GM19438 (cell line): ENCODE results near the gene DAP3.
"Not testable (repeated sequence)": the region's sequence is repeated elsewhere in the genome, so short reads cannot be mapped to it uniquely, and the experiment has no call there.

Experiments
- ATAC-seq: cut with Tn5 transposase; IDR thresholded peaks from one replicate; pipeline ENCODE4 v1.9.1; 2021; ENCODE audit warnings: low read depth; ENCODE audit not compliant: unreplicated experiment

DAP3 gene

DNA sequence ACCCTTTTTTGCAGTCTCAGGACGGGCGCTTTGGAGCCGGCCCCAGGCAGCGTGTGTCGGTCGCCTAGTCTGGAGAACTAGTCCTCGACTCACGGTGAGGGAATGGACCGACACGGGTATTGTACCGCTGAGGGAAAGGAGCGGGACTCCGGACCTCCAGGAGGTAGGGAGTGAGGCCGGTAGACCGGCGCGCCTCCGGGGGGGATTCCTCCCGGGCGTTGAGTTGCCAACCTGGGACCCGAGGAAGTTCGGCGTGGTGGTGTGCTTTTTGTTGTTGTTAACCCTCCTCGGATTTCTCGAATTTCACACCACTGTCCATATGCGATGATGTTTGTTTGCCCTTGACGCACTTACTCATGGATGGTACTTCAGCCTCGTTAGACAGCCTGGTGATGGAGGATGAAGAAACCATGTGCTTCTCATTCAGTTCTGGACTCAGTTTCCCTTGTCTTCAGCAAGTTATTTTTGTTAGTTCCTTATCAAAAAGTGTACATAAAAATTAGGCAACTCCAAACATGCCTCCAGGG, at the start of gene DAP3:
Gene DAP3, plus strand, starts transcription at position 11 of the 527 bp plus-strand sequence. CDS start 20,689 bp downstream, outside the sequence.
- ATAC-seq: not testable (repeated sequence)

DNA sequence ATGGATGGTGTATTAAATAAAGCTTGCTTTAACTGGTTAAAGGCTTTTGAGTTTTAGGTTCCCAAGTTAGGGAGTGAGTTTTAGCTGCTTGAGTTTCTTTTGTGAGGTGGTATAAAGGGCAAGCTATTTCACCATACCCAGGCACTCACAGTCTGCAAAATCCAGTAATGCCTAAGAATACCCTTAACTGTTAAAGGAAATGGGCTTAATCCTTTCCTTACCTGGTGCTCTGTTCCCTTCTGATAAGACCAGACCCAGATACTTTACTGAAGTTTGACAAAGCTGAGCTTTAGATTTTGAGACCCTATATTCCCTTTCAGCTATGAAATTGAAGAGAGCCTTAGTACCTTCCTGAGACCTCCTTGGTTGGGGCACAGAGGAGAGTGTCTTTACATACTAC, 48.5 kb upstream of the DAP3 start:
- no peak for ATAC-seq

DNA sequence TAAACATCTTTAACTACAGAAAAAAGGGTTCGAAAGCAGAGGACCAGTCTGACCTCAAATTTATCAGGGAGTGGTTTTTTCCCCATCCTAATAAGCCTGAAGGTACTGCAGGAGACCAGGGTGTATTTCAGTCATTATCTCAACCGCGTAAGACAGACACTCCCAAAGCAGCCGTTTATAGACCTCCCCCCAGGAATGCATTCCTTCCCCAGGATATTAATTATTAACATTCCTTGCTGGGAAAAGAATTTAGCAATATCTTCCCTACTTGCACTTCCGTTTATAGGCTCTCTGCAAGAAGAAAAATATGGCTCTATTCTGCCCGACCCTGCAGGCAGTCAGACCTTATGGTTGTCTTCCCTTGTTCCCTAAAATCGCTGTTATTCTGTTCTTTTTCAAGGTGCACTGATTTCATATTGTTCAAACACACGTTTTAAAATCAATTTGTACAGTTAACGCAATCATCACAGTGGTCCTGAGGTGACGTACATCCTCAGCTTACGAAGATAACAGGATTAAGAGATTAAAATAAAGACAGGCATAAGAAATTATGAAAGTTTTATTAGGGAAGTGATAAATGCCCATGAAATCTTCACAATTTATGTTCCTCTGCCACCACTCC, 46.2 kb upstream of the DAP3 start:
- not testable (repeated sequence) for ATAC-seq

DNA sequence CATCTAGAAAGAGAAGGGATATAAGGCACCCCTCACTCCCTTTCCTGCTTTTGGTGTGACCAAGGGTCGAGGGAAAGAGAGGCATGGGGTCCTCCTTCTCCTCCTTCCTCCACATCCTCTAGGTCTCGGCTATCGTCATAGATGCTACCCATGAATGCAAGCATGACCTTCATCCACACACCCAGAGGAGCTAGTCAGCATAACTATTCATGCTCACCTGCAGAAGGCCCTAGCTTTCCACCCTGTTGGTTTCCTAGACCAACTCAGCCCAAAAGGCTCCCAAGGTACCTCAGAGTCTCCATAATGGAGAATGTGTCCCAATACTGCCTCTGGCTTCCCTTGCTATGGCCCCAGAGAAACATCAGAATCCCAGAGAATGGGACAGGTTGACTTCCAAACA, 45.7 kb upstream of the DAP3 start:
- ATAC-seq: no peak

DNA sequence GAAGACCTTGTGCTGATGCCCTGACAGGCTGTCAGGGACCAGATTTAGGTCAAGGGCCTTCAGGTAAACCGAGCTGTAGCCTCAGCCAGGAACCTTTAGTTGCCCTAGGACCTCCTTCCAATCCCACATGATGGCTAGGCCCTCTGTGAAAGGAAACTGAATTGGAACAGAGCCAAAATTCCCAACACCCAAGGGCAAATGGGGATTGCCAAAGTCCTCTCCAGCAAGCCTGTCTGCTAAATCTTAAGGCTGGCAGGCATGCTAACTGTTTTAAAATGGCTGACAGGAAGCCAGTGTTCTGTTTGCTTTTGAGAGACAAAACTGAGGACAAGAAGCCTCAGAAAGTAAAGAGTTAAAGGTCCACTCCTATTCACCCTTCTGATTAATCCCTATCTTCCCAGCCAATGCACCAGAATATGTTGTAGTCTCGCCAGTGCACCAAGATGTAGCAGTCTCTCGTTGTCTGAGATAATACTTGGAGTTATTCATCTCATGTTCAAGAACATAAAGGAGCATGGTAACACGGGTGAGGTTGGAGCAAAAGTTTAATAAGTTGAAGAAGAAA, 43.8 kb upstream of the DAP3 start:
- no peak for ATAC-seq

DNA sequence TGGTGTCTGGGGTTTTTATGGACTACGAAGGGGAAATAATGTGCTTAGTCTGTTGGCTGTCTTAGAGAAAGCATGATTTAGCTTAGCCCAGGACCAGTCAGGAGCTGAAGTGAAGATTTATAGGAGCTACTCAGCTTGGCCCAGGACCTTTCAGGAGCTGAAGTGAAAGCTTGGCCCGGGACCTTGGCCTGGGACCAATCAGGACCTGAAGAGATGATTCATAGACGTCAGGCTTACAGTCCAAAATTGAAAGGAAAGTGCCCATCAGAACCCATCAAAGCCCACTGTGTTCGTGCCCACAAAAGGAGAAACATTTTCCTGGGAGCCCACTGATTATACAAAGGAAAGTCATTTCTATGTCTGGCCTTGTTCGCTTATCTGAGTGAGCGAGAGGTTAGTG, 43.2 kb upstream of the DAP3 start:
- ATAC-seq: no peak

DNA sequence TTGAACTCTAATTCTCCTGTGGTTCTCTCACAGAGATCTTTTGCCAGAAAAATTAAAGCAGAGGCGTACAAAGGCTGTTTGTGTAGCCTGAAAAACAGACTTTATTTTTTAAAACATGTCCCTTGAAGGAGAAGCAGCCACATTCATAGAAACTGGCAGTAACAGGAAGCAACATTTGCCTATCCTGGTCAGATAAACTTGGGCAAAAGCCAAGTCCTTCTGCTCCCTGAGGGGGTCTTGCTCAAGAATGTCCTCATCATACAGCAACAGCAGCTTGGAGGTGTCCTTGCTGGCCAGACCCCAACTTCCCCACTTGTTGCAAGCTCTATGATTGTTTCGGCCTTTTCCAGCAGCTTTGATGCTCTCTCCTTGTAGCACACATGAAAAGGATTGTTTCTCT, 42.6 kb upstream of the DAP3 start:
- ATAC-seq: no peak

DNA sequence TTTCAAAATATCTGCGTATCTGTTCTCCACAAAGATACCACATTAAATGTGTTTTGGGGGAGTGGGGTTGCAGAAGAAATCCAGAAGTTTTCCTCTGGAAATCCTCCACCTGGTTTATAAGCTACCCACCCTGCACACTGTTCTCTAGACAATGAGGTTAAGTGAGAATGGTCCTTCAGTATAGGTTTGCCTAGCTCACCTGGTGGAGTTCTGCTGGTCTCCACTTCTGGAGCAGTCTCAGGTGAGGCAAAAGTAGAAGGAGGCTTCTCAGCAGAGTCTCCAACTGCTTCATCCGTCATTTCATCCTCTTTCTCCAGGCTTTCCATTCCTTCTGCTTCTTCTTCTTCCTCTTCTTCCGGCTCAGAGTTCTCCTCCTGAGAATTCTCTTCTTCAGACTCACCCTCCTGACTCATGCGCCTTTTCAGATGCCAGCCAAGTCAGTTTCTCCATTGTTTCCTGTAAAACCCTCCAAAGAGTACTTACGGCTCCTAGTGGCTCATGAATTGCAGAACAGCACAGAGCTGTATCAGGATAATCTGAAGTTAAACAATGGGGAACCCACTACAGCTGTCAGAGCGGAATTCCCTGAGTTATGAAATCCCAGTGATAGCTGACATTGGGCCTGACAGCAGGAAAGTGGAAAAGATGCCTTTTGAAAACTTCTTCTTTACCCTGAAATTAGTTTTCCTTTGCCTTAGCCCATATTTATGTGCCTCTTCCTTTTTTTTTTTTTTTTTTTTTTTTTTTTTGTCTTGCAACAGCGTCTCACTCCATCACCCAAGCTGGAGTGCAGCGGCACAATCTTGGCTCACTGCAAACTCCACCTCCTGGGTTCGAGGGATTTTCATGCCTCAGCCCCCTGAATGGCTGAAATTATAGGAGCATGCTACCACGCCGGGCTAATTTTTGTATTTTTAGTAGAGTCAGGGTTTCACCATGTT, 40.4 kb upstream of the DAP3 start:
- no peak for ATAC-seq

DNA sequence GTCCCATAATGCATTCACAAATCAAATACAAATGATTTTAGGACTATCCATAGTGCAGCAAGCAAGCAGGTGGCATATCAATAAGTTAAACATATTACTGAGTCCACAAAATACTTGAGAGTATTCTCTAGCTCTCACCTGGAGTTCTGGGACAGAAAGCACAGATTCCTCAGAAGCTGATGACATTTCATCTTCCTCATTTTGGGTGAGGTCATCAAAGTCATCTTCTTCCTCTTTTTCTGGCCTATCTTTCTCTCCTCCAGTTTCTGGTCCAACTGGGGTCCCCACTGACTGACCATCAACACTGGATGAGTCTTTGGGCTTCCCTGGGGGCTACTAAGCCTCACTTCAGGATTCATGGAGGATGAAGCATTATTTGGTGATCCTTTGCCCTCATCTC, 39.2 kb upstream of the DAP3 start:
- no peak for ATAC-seq

DNA sequence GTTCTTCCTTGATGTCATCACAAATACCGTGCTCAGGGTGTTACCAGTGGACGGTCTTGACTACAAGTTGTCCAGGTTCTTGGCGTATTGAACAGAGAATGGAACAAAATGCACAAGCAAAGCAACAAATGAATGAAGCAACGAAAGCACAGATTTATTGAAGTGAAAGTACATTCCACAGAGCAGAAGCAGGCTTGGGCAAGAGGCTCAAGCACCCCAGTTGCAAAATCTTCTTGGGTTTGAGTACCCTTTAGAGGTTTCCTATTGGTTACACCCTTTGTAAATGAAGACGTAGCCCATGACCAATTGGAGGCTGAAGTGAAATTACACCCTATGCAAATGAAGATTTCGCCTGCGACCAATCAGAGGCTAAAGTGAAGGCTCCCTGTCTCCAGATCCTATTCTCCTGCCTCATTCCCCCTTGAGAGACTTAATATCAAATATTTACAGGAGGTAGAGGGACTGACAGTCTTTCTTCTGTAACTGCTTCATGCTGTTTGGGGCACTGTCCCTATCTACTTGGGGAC, 38.6 kb upstream of the DAP3 start:
- ATAC-seq: no peak

DNA sequence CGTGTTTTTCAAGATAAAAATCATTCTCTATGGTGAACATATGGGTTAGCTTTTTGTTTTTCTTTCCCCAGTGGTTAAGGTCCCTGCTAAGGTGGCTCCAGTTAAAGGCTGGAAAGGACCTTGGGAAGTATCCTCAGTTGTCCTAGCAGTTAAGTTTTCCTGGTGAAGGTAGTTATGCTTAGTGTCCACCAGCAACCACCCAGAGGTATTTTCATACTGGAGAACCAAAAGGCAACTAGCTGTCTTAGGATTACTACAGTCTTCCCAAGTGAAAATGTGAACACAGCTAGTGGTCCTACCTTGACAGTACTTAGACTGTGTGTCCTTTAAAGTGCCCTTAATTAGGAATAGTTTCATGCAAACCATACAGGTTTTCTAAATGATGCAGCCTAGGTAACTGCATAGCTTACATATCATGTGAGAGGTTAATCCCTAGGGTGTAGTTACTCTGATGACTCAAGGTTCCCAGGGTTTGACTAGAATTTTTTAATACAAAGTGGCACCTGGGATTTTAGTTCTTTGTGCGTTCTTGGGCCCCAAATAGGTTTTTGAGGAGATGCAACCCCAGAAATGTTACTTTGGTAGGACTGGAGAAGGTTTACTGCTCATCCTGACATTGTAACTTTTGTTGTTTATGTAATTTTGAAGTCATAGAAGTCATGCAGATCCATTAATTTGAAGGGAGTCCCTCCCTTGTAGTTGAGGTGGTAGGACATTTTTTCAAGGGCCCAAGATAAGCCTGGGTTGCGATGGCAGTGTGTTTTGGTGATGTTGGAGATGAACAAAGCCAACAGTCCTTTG, 36.8 kb upstream of the DAP3 start:
- no peak for ATAC-seq

DNA sequence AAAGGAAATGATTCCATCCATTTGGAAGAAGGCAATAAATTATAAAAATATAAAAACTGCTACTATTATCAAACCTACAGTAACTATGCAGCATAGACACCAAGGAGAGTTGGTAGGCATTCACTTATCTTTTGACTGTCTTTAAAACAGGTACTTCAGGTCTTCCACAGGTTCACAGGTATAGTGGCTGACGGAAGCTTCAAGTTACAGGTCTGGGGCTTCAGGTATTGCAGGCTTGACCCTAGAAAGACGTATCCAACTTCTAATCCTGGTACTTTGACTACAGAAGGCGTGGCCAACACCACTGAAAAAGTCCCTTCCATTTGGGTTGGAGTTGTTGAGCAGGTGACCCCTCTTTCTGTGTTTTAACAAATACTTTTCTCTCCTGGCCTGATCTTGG, 35.9 kb upstream of the DAP3 start:
- no peak for ATAC-seq

DNA sequence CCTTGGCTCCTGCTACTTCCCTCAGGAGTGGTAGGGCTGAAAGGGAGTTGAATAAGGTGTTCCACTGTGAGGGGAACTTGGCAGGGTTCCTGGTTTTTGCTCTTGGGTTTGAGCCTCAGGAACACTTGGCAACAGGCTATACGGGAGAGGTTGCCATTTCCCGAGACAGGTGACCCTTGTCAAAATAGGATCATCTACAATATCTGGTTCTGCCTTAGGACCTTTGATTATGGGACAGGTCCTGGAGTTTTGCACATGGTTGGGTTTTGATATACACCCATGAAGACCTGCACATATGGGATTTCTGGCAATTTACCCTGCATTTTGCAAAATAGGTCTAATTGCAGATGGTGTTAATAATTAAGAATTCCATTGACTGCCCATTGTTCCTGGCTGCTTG, 31.4 kb upstream of the DAP3 start:
- no peak for ATAC-seq

DNA sequence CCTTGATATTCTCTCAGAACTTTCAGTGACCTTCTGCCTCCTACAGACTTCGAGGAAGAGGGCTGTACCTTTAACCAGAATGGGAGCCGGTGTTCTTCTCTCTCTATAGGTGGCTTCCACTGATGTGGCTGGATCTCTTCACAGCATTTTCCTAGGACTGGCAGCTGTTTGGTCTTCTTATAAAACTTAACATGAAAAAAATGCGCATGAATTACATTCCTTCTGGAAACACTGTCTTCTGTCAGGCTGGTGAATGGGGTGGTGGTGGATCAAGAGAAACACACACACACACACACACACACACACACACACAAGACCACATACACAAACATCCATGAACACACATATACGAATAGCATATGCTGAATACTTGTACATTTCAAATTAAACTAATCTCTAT, 27.7 kb upstream of the DAP3 start:
- not testable (repeated sequence) for ATAC-seq

DNA sequence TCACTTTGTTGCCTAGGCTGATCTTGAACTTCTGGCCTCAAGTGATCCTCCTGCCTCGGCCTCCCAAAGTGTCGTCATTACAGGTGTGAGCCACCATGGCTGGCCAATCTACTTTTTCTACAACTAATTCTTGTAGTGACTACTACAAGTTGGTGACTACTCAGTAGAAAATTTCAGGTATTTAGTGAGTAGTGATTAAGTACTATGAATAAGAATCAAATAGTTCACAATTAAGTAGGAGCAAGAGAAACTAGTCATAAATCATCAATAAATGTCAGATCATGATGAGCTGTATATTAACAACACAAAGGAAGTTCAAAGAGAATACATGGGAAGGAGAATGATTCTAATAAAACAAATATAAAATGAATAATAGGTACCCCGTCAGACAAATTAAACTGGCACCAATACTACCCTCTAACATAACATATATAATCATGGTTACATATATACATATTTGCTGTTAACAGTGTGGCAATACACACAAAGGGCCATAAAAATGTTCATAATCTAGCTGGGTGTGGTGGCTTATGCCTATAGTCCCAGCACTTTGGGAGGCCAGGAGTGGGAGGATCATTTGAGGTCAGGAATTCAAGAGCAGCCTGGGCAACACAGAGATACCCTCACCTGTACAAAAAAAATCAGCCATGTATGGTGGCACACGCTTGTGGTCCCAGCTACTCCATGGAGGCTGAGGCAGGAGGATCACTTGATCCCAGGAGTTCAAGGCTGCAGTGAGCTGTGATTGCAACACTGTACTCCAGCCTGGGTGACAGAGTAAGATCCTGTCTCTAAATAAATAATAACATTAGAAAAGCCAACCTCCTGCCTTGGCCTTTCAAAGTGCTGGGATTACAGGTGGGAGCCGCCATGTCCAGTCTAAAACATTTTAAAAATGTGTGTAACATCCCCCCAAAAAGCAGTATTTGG, 19.4 kb upstream of the DAP3 start:
- ATAC-seq: no peak

DNA sequence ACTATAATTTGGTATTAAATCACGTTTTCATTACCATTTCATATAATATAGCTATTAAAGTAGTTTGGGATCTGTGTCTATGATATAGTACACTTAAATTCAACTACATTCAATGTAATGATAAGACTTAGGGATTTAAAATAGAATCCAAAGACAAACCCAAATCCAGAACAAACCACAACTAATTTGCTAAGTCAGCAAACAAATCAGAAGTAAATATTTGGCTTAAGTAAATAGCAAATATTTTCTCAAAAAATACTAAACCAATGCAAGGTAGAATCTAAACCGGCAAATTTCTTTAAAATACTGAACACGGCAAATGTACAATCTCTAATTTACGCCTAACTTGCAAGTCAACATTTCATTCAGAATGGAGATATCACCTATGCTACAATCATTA, 17.1 kb upstream of the DAP3 start:
- no peak for ATAC-seq

DNA sequence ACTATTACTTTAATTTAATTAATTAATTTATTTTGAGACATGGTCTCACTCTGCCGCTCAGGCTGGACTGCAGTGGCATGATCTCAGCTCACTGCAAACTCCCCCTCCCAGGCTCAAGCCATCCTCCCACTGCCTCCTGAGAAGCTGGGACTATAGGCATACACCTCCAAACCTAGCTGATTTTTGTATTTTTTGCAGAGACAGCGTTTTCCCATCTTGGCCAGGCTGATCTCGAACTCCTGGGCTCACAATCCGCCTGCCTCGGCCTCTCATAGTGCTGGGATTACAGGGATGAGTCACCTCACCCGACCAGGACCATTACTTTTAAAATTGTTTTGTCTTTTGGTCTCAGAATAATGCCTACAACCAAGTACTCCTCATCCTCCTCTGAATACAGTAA, 15.9 kb upstream of the DAP3 start:
- ATAC-seq: no peak

DNA sequence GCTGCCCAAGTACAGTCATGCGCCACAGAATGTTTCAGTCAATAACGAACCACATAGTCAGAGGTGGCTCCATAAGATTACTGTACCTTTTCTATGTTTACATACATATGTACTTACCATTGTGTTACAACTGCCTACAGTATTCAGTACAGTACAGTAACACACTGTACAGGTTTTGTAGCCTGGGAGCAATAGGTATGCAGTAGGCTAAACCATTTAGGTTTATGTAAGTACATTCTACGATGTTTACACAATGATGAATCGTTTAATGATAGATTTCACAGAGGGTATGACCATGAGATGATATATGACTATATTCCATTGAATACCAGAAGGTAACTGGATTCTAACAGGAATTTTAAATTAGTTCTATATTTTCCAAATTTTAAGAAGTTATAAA, 10.9 kb upstream of the DAP3 start:
- ATAC-seq: no peak

DNA sequence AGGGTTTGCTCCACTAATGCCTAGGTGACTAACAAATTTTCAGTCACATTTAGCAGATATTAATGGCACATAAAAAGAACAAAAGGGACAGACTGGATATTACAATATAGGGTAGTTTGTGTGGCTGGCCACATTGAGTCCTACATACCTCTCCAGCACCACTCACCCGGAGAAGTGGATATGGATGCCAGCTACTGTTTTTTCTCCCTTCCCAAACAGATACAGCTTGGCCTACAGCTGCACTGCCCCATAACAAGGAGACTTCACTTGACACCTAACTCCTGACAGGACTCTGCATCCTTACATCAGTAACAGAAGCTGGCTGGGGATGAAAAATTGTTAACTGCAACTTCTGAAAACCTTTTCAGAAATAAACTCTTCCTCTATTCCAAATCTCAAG, 9.9 kb upstream of the DAP3 start:
- not testable (repeated sequence) for ATAC-seq
